NB4 (cell line): ENCODE data around the gene DGKQ.

Experiments
- CTCF ChIP-seq: IDR thresholded peaks from one replicate; pipeline ENCODE4 v1.5.1; 2012; ENCODE audit warnings: low read depth, low read length
- MAX ChIP-seq: IDR thresholded peaks from 2 replicates; pipeline ENCODE4 v1.6.1; 2011; ENCODE audit warnings: low read depth, low read length
- MYC ChIP-seq: IDR thresholded peaks from 2 replicates; pipeline ENCODE4 v1.6.1; 2011; ENCODE audit warnings: low read depth, low read length
- POLR2A ChIP-seq: IDR thresholded peaks from 2 replicates; pipeline ENCODE4 v1.6.1; 2011; ENCODE audit warnings: mild to moderate bottlenecking; ENCODE audit not compliant: insufficient read length; ENCODE audit errors: extremely low read depth

GRCh38 chr4:924107-925096 is 49.0 kb downstream of the DGKQ start:
- TF ChIP-seq POLR2A (no peak), CTCF (no peak), MYC (no peak), MAX (no peak)
